CD1c-positive myeloid dendritic cell (primary cell): ENCODE measurements around the gene COA5.

Experiments
- DNase-seq: peaks from one replicate; pipeline ENCODE4 v3.0.0-alpha.2; 2016; ENCODE audit errors: extremely low spot score

The COA5 gene

GRCh38 chr2:98551316-98551715 lies 57.0 kb downstream of the COA5 start:
- DNase-seq = no peak

GRCh38 chr2:98550165-98550564 lies 58.1 kb downstream of the COA5 start:
- no peak for DNase-seq
